Body of pancreas (tissue), 4 donors: Measurements from ENCODE around the gene RTCB. TPM values are rescaled to one million over a fixed set of nuclear protein-coding genes. Genes with fewer than 3 reads are reported as not detected.
A peak's percentile ranks its signal among the peaks of the same experiment; 100 is the strongest.

Experiments used
- ATAC-seq: fragments of 150-250 bp; one replicate; pipeline ENCODE4 v1.9.1; 2016
- DNase-seq, 4 donors: peaks; one replicate each; pipeline ENCODE4 v3.0.0-alpha.2; 2019
- H3K27ac ChIP-seq, 4 donors: fragments of 200-600 bp; sonication (generic); 1 replicate in 3 of 4; 2 replicates in 1 of 4; pipeline versions ENCODE4 v1.5.1 to v1.6.1; 2016 to 2019; ENCODE audit warnings: mild to moderate bottlenecking in 1 of 4, mixed read lengths in 1 of 4, moderate library complexity in 1 of 4
- H3K27me3 ChIP-seq, 2 donors: fragments of 200-600 bp; sonication (generic); one replicate each; pipeline ENCODE4 v1.6.0; 2016; ENCODE audit warnings: mild to moderate bottlenecking in 1 of 2
- H3K36me3 ChIP-seq, 2 donors: fragments of 200-600 bp; sonication (generic); replicated peaks in 1 of 2; 2 replicates each; pipeline ENCODE4 v1.5.1; 2016; ENCODE audit warnings: low read depth in 2 of 2; ENCODE audit not compliant: insufficient read depth in 1 of 2
- H3K4me1 ChIP-seq: fragments of 200-600 bp; sonication (generic); one replicate; pipeline ENCODE4 v1.6.0; 2016
- H3K4me3 ChIP-seq, 2 donors: fragments of 200-600 bp; sonication (generic); 1 replicate in 1 of 2; 2 replicates in 1 of 2; pipeline ENCODE4 v1.5.1; 2016 to 2019
- H3K9me3 ChIP-seq, 3 donors: fragments of 200-600 bp; sonication (generic); 1 replicate in 2 of 3; 2 replicates in 1 of 3; pipeline ENCODE4 v1.5.1; 2016
- CTCF ChIP-seq, 7 experiments: fragments of 450-650 bp in 4 of 7; fragments of 200-600 bp in 3 of 7; sonication (generic) in 3 of 7; IDR thresholded peaks; one replicate each; pipeline ENCODE4 v1.5.1; 2016 to 2019; ENCODE audit warnings: antibody characterized with exemption in 7 of 7
- POLR2A ChIP-seq, 3 donors: fragments of 450-650 bp; IDR thresholded peaks; one replicate each; pipeline ENCODE4 v1.6.1; 2016; ENCODE audit warnings: antibody characterized with exemption in 3 of 3, mild to moderate bottlenecking in 2 of 3
- WGBS, 2 donors: methylation state at CpG; one replicate each; pipeline ENCODE4 v1.1.5; 2017; 5-methylcytosine and 5-hydroxymethylcytosine counted together
- intact Hi-C: fragments of 100-400 bp; cut with DNase I; formaldehyde crosslinking; loops from one replicate; pipeline ENCODE4 v1.15.1; 2023
- total RNA-seq, 2 donors: library from RNA; depleted of rRNA; stranded (reverse); fragments of >200 nt; gene quantifications; one replicate each; pipeline ENCODE4 v1.1.0, GENCODE V29; 2016

RTCB gene
- total RNA-seq, 2 donors from 2014 or later: 50.6 to 64.3 TPM

GRCh38 chr22:32417906-32418305, 5.9 kb upstream of the RTCB start:
- no peaks in the 10 kb centered on the region for H3K36me3 ChIP-seq
- no peaks in the 10 kb centered on the region for H3K9me3 ChIP-seq
- 40 to 49% methylated on average over 4 of the region's 4 CpGs for WGBS, 2 donors
- H3K27ac ChIP-seq: no peak overlapping the region
- ATAC-seq: no peak
- DNase-seq: no peak
- H3K4me1 ChIP-seq: no peaks in the 10 kb centered on the region
- no peak overlapping the region for H3K4me3 ChIP-seq
- TF ChIP-seq CTCF (IDR thresholded peaks at IDR 0.05): no peak
- no peak for TF ChIP-seq POLR2A (IDR thresholded peaks at IDR 0.05)
- no peaks in the 10 kb centered on the region for H3K27me3 ChIP-seq
- intact Hi-C loops: no loop called here

DNA sequence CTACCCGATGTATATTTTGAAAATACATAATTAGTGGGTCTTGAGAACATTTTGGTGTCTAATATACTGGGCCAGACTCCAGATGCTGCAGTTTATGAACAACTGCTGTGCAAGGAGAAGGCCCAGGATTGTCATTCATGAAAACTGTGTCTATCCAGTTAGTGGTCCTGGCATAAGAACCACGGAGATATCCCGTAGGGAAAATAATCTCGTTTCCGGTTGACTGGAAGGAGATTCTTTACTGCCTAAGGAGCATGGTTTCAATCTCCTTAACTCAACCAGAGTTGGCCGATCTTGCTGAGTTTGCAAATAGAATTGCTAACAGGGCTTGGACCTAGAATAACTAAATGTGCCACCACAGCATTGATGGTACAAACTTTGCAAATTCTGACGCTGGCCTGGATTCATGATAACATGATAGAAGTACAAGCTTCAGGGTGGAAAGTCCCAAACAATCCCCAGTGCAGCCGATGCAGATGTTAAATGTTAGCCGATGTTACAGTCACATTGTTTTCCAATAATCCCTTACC, 4.6 kb upstream of the RTCB start:
- Histone ChIP-seq H3K4me3 (no peak overlapping the region), H3K27ac (no peak overlapping the region), H3K9me3 (no peaks in the 10 kb centered on the region), H3K36me3 (no peaks in the 10 kb centered on the region), H3K27me3 (no peaks in the 10 kb centered on the region), H3K4me1 (peaks cover 4% of the 10 kb centered on the region)
- DNase-seq (no peak), ATAC-seq (no peak)
- intact Hi-C loops: no loop called here
- WGBS, 2 donors: 63 to 74% methylated on average over 9 of the region's 9 CpGs
- TF ChIP-seq CTCF (IDR thresholded peaks at IDR 0.05) (no peak), POLR2A (IDR thresholded peaks at IDR 0.05) (no peak)

- intact Hi-C loops: no loop called here
- ATAC-seq: no peak
- peaks cover 23% of the 10 kb centered on the region for H3K4me1 ChIP-seq
- no peaks in the 10 kb centered on the region for H3K36me3 ChIP-seq
- DNase-seq: no peak
- H3K27me3 ChIP-seq: no peaks in the 10 kb centered on the region
- no peak overlapping the region for H3K4me3 ChIP-seq
- H3K27ac ChIP-seq: no peak overlapping the region
- H3K9me3 ChIP-seq: no peaks in the 10 kb centered on the region
- TF ChIP-seq CTCF (IDR thresholded peaks at IDR 0.05) (no peak), POLR2A (IDR thresholded peaks at IDR 0.05) (no peak)
- WGBS, 2 donors: 59 to 61% methylated on average over 7 of the region's 7 CpGs
Measured at GRCh38 chr22:32414191-32414590, 2.1 kb upstream of the RTCB start.

- TF ChIP-seq POLR2A (IDR thresholded peaks at IDR 0.05) (no peak), CTCF (IDR thresholded peaks at IDR 0.05) (peak in 3 of 7 experiments; percentile 7 to 22 (median 19))
- Histone ChIP-seq H3K4me1 (peaks cover 23% of the 10 kb centered on the region), H3K9me3 (no peaks in the 10 kb centered on the region), H3K27ac (no peak overlapping the region), H3K4me3 (no peak overlapping the region), H3K36me3 (no peaks in the 10 kb centered on the region), H3K27me3 (no peaks in the 10 kb centered on the region)
- 70 to 78% methylated on average over 2 of the region's 2 CpGs for WGBS, 2 donors
- intact Hi-C loops: no loop called here
- ATAC-seq: no peak
- DNase-seq: no peak
Measured at GRCh38 chr22:32413719-32414118, 1.7 kb upstream of the RTCB start.

- TF ChIP-seq CTCF (IDR thresholded peaks at IDR 0.05): no peak
- no peak for TF ChIP-seq POLR2A (IDR thresholded peaks at IDR 0.05)
- H3K27me3 ChIP-seq: no peaks in the 10 kb centered on the region
- H3K36me3 ChIP-seq: peaks cover 5 to 8% of the 10 kb centered on the region in 2 donors
- no peak for DNase-seq
- H3K4me1 ChIP-seq: peaks cover 23% of the 10 kb centered on the region
- H3K4me3 ChIP-seq: peak overlapping the region; percentile 77 to 97
- WGBS, 2 donors: 1% methylated on average over 8 to 12 of the region's 12 CpGs
- no peaks in the 10 kb centered on the region for H3K9me3 ChIP-seq
- ATAC-seq: peak; percentile 41
- intact Hi-C loops: no loop called here
- H3K27ac ChIP-seq: peak overlapping the region; percentile 21 to 83 (median 60)
Measured at GRCh38 chr22:32411402-32411801, 645 bp downstream of the RTCB start.
